ENCODE measurements around the gene BCL7B. TPM values are rescaled to one million over a fixed set of nuclear protein-coding genes. Genes with fewer than 3 reads are reported as not detected.

Gene BCL7B
- total RNA-seq, 1 donor from 2014 or later = 39.7 TPM

DNA sequence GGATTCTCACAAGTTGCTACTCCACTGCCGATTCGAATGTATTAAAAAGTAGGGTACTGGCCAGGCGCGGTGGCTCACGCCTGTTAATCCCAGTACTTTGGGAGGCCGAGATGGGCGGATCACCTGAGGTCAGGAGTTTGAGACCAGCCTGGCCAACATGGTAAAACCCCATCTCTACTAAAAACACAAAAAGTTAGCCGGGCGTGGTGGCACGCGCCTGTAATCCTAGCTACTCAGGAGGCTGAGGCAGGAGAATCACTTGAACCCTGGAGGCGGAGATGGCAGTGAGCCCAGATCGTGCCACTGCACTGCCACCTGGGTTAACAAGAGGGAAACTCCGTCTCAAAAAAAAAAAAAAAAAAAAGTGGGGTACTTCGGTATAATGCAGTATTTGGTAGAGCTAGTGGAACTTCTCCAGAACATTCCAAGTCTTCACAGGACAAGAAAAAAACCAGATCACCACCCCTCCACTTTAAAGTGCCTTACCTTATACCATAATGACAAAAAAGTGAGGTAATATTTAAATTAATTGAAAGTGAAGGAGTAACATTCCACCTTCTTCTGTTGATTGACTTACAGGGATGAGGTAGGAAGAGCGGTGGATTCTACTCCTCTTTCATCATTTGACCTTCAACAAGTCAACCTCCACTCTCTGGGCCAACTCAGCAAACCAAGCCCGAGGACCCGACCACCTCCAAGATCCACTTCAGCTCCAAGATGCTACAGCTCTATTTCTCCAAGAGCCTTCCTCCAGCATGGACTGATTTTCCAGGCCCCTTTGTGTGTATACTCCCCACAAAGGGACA, 37.4 kb downstream of the BCL7B start:
- Mint-ChIP-seq H3K4me3 (ENCODE audit: unreplicated experiment) (peak overlapping the region; percentile 86), H3K9me3 (ENCODE audit: low read depth) (no peaks in the 10 kb centered on the region), H3K27me3 (ENCODE audit: low read depth) (no peaks in the 10 kb centered on the region), H3K27ac (ENCODE audit: unreplicated experiment) (peak overlapping the region; percentile 92), H3K4me1 (ENCODE audit: low read depth) (peaks cover 48% of the 10 kb centered on the region), H3K36me3 (ENCODE audit: low read depth) (peaks cover 6% of the 10 kb centered on the region)
- peak; percentile 30 for DNase-seq (ENCODE audit: low spot score)
- TF ChIP-seq, protein P1, sequence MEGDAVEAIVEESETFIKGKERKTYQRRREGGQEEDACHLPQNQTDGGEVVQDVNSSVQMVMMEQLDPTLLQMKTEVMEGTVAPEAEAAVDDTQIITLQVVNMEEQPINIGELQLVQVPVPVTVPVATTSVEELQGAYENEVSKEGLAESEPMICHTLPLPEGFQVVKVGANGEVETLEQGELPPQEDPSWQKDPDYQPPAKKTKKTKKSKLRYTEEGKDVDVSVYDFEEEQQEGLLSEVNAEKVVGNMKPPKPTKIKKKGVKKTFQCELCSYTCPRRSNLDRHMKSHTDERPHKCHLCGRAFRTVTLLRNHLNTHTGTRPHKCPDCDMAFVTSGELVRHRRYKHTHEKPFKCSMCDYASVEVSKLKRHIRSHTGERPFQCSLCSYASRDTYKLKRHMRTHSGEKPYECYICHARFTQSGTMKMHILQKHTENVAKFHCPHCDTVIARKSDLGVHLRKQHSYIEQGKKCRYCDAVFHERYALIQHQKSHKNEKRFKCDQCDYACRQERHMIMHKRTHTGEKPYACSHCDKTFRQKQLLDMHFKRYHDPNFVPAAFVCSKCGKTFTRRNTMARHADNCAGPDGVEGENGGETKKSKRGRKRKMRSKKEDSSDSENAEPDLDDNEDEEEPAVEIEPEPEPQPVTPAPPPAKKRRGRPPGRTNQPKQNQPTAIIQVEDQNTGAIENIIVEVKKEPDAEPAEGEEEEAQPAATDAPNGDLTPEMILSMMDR (IDR thresholded peaks at IDR 0.05) = no peak

DNA sequence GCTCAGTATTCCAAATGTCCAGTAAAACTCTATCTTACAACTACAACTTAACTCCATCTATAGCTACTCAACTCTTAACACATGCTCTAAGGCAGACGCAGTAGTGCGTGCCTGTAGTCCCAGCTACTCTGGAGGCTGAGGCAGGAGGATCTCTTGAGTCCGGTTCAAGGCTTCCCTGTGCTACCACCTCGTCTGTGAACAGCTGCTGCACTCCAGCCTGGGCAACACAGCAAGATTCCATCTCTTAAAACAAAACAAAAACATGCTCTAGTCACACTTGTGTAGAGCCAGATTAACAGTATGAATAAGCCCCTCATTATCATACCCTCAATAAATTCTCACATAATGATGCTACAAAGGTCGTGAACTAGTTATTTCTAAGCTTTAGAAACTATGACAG, 39.0 kb downstream of the BCL7B start:
- DNase-seq (ENCODE audit: low spot score) = peak; percentile 37
- Mint-ChIP-seq H3K36me3 (ENCODE audit: low read depth) (peaks cover 13% of the 10 kb centered on the region), H3K4me3 (ENCODE audit: unreplicated experiment) (peak overlapping the region; percentile 86), H3K27ac (ENCODE audit: unreplicated experiment) (peak overlapping the region; percentile 65), H3K9me3 (ENCODE audit: low read depth) (no peaks in the 10 kb centered on the region), H3K4me1 (ENCODE audit: low read depth) (peaks cover 57% of the 10 kb centered on the region), H3K27me3 (ENCODE audit: low read depth) (no peaks in the 10 kb centered on the region)
- TF ChIP-seq, protein P1 (IDR thresholded peaks at IDR 0.05) = no peak

DNA sequence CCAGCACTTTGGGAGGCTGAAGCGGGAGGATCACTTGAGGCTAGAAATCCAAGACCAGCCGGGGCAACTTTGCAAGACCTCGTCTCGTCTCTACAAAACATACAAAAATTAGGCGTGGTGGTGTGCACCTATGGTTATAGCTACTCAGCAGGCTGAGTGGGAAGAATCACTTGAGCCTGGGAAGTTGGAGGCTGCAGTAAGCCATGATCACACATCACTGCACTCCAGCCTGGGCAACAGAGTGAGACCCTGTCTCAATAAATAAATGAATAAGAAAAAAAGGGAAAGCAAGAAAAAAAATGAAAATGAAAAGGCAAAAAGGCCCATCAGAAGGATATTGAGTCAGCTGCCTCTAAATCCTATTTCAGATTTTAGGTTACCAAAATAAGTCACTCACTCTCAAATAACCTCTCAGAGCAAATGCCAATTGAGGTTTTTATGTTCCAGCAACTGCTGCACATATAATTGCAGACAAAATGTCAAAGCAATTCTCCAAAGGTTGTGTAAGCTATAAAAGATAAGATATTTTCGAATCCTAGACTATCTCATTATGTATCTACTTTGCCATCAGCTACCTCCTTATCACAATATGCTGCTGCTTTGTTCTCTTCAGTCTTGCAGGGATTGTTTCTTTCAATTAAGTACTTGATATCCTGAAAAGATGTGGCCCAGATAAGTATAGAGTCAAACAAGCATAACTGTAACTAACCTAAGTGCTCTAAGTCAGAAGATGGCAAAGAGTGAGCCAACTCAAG, 40.1 kb downstream of the BCL7B start:
- Mint-ChIP-seq H3K36me3 (ENCODE audit: low read depth) (peaks cover 15% of the 10 kb centered on the region), H3K9me3 (ENCODE audit: low read depth) (no peaks in the 10 kb centered on the region), H3K4me3 (ENCODE audit: unreplicated experiment) (no peak overlapping the region), H3K4me1 (ENCODE audit: low read depth) (peaks cover 63% of the 10 kb centered on the region), H3K27me3 (ENCODE audit: low read depth) (no peaks in the 10 kb centered on the region), H3K27ac (ENCODE audit: unreplicated experiment) (no peak overlapping the region)
- TF ChIP-seq, protein P1 (IDR thresholded peaks at IDR 0.05) = no peak
- peak; percentile 4 for DNase-seq (ENCODE audit: low spot score)

DNA sequence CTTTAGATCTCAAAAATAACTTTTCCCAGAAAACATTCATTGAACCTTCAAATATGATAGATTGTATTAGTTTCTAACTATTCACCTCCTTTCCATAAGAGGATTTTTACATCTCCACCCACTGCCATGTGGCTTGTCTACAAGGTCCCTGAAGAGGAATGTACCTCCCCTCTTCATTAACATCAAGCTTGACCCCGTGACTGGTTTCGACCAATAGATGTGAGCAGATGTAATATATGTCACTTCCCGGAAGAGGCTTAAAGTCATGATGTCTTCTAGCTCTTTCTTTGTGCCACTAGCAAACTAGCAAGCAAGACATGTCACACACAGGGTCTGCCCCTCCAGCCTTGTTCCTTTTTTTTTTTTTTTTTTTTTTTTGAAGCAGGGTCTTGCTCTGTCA, 42.3 kb downstream of the BCL7B start:
- peaks cover 18% of the 10 kb centered on the region for H3K36me3 Mint-ChIP-seq (ENCODE audit: low read depth)
- H3K9me3 Mint-ChIP-seq (ENCODE audit: low read depth) = no peaks in the 10 kb centered on the region
- H3K27me3 Mint-ChIP-seq (ENCODE audit: low read depth) = no peaks in the 10 kb centered on the region
- H3K4me1 Mint-ChIP-seq (ENCODE audit: low read depth) = peaks cover 67% of the 10 kb centered on the region
- no peak for DNase-seq (ENCODE audit: low spot score)
- peak overlapping the region; percentile 41 for H3K27ac Mint-ChIP-seq (ENCODE audit: unreplicated experiment)
- no peak overlapping the region for H3K4me3 Mint-ChIP-seq (ENCODE audit: unreplicated experiment)
- TF ChIP-seq, protein P1 (IDR thresholded peaks at IDR 0.05) = no peak

DNA sequence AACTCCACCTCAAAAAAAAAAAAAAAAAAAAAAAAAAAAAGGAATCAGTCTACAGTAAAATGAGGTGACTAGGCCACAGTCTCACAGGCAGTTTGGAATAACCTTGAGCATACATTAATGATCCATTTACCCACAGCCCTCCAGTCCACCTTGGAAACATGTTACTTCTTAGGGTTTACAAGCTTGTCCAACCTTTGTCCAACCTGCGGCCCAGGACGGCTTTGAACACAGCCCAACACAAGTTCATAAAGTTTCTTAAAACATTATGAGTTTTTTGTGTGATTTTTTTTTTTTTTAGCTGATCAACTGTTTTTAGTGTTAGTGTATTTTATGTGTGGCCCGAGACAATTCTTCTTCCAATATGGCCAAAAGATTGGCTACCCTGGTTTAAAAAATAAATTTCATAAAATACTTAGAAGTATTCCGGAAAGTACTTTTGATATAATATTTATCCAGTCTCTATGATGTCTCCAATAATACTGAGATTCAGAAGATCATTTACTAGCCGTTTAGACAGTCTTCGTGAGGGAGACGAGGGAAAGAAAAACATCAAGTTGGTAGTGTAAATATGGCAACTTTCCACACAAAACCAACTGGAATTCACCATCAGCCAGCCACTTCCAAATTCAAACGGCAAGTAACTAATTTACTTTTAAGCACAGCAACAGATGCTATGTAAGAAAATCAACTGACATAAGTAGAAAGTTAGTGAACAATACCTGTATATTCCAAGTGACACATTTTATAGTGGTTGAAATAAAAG, 45.3 kb downstream of the BCL7B start:
- peak overlapping the region; percentile 29 for H3K4me3 Mint-ChIP-seq (ENCODE audit: unreplicated experiment)
- peak overlapping the region; percentile 83 for H3K27ac Mint-ChIP-seq (ENCODE audit: unreplicated experiment)
- no peaks in the 10 kb centered on the region for H3K27me3 Mint-ChIP-seq (ENCODE audit: low read depth)
- H3K9me3 Mint-ChIP-seq (ENCODE audit: low read depth) = no peaks in the 10 kb centered on the region
- H3K36me3 Mint-ChIP-seq (ENCODE audit: low read depth) = peaks cover 23% of the 10 kb centered on the region
- no peak for DNase-seq (ENCODE audit: low spot score)
- H3K4me1 Mint-ChIP-seq (ENCODE audit: low read depth) = peaks cover 40% of the 10 kb centered on the region
- TF ChIP-seq, protein P1 (IDR thresholded peaks at IDR 0.05) = no peak

All from chondrocyte (in vitro differentiated cells).